Stomach (tissue), 9 donors: ENCODE results near the gene C10orf71. TPM values are rescaled to one million over a fixed set of nuclear protein-coding genes. Genes with fewer than 3 reads are reported as not detected.

Experiments
- DNase-seq, 2 donors: peaks; one replicate each; pipeline versions ENCODE4 v3.0.0 to v3.0.0-alpha.2; 2013 to 2019
- H3K27ac ChIP-seq, 5 donors: fragments of 200-600 bp in 4 of 5; sonication (generic) in 4 of 5; one replicate each; pipeline ENCODE4 v1.5.1; 2013 to 2019; ENCODE audit warnings: mild to moderate bottlenecking in 1 of 5, moderate library complexity in 1 of 5
- H3K27me3 ChIP-seq, 3 donors: fragments of 200-600 bp; sonication (generic); one replicate each; pipeline ENCODE4 v1.5.1; 2017 to 2019; ENCODE audit warnings: mixed run types in 1 of 3
- H3K36me3 ChIP-seq, 4 donors: fragments of 200-600 bp; sonication (generic); 1 replicate in 3 of 4; 2 replicates in 1 of 4; pipeline ENCODE4 v1.5.1; 2016 to 2019
- H3K4me1 ChIP-seq, 4 donors: fragments of 200-600 bp; sonication (generic); one replicate each; pipeline ENCODE4 v1.5.1; 2016 to 2019
- H3K4me3 ChIP-seq, 4 donors: fragments of 200-600 bp; sonication (generic) in 3 of 4; one replicate each; pipeline ENCODE4 v1.5.1; 2016 to 2019; ENCODE audit warnings: mild to moderate bottlenecking in 1 of 4
- H3K9me3 ChIP-seq, 4 donors: fragments of 200-600 bp; sonication (generic); one replicate each; pipeline ENCODE4 v1.5.1; 2016 to 2019
- EP300 ChIP-seq: sonication (generic); formaldehyde crosslinking; IDR thresholded peaks from one replicate; pipeline ENCODE4 v1.6.1; 2017; ENCODE audit warnings: antibody characterized with exemption
- POLR2A ChIP-seq, 4 donors: fragments of 450-650 bp; IDR thresholded peaks; one replicate each; pipeline ENCODE4 v1.6.1; 2016; ENCODE audit warnings: antibody characterized with exemption in 4 of 4, control low read depth in 2 of 4, mild to moderate bottlenecking in 1 of 4, moderate library complexity in 1 of 4
- POLR2AphosphoS5 ChIP-seq, 3 donors: sonication (generic); formaldehyde crosslinking; IDR thresholded peaks; one replicate each; pipeline ENCODE4 v1.6.1; 2016; ENCODE audit warnings: antibody characterized with exemption in 3 of 3
- whole genome bisulfite sequencing, 5 donors: extraction: QIAGEN DNeasy Blood & Tissue Kit in 3 of 5; methylation state at CpG; one replicate each; pipeline versions ENCODE4 v1.1.5 to v1.1.7; 2013 to 2018; 5-methylcytosine and 5-hydroxymethylcytosine counted together
- intact Hi-C: fragments of 100-400 bp; cut with DNase I; formaldehyde crosslinking; loops from one replicate; pipeline ENCODE4 v1.15.1; 2023; ENCODE audit warnings: low total_unique reads
- polyA plus RNA-seq, 3 donors: library from polyadenylated mRNA; stranded (reverse); fragments of 200-250 nt; gene quantifications; one replicate each; pipeline ENCODE4 v1.2.3, GENCODE V29; 2013
- total RNA-seq, 5 donors: library from RNA; depleted of rRNA; stranded (reverse); fragments of >200 nt; gene quantifications; one replicate each; pipeline versions ENCODE4 v1.1.0 to v1.2.3, GENCODE V29; 2014 to 2016
- TF ChIP-seq, protein P1 (sequence below), 7 experiments: fragments of 450-650 bp in 4 of 7; fragments of 200-600 bp in 3 of 7; sonication (generic) in 3 of 7; IDR thresholded peaks; one replicate each; pipeline ENCODE4 v1.5.1; 2016 to 2019; ENCODE audit warnings: antibody characterized with exemption in 7 of 7, control low read depth in 2 of 7, mild to moderate bottlenecking in 1 of 7
- donor health status: healthy with polysubstance abuse.
- donor health status: Bipolar disorder and iron deficiency.
- donor health status: healthy.

Gene C10orf71
- total and polyA plus RNA-seq, 8 donors = 0.18 TPM; not detected in 7

DNA sequence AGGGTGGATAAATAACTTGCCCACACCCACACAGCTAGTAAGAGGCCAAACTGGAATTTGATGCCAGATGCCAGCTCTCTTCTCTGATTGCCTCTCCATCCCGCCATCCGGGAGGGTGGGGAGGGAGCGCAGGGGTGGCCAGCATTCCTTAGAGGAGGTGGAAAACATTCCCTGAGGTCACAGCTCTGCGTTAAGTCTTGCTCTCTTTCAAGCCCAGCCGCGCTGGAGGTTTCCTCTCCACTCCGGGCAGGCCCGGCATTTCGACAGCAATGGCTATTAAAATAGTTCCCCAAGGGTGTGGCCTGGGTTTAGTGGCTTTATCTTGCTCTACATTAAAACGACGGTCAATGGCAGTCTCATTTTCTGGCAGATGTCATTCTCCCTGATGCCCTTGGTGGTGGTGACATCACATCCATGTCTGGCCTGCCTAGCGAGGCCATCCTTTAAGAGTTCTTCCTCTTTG lies 16.1 kb upstream of the C10orf71 start:
- H3K27ac ChIP-seq = no peak overlapping the region
- DNase-seq = peak in 1 of 2 donors; percentile 21
- peaks cover 0 to 14% (median 0%) of the 10 kb centered on the region in 3 donors for H3K27me3 ChIP-seq
- intact Hi-C loops = no loop called here
- H3K4me1 ChIP-seq = no peaks in the 10 kb centered on the region
- H3K9me3 ChIP-seq = no peaks in the 10 kb centered on the region
- H3K4me3 ChIP-seq = no peak overlapping the region
- H3K36me3 ChIP-seq = no peaks in the 10 kb centered on the region
- TF ChIP-seq POLR2AphosphoS5 (IDR thresholded peaks at IDR 0.05) (no peak), POLR2A (IDR thresholded peaks at IDR 0.05) (no peak), EP300 (no peak)
- TF ChIP-seq, protein P1, sequence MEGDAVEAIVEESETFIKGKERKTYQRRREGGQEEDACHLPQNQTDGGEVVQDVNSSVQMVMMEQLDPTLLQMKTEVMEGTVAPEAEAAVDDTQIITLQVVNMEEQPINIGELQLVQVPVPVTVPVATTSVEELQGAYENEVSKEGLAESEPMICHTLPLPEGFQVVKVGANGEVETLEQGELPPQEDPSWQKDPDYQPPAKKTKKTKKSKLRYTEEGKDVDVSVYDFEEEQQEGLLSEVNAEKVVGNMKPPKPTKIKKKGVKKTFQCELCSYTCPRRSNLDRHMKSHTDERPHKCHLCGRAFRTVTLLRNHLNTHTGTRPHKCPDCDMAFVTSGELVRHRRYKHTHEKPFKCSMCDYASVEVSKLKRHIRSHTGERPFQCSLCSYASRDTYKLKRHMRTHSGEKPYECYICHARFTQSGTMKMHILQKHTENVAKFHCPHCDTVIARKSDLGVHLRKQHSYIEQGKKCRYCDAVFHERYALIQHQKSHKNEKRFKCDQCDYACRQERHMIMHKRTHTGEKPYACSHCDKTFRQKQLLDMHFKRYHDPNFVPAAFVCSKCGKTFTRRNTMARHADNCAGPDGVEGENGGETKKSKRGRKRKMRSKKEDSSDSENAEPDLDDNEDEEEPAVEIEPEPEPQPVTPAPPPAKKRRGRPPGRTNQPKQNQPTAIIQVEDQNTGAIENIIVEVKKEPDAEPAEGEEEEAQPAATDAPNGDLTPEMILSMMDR (IDR thresholded peaks at IDR 0.05) = no peak
- WGBS, 5 donors = 51 to 79% (median 56%) methylated on average over 12 of the region's 12 CpGs

DNA sequence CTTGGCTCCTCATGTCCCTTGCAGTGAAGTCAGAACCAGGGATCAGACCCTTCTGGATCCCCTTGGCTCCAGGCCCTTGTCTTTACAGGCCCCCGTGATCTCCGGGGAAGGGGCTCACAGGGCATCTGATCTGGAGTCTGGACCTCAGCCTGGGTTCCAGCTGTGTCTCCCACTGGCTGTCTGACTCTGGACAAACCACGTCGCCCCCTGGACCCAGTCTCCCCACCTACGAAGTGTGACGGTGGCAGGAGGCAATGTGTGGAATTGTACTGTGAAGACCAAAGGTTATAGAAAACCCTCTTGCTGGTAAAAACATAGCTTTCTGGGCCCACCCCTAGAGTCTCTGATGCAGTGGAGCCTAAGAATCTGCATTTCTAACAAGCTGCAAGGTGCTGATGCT lies 15.5 kb upstream of the C10orf71 start:
- WGBS, 5 donors = 89 to 96% (median 95%) methylated on average over 6 of the region's 6 CpGs
- no peaks in the 10 kb centered on the region for H3K4me1 ChIP-seq

DNA sequence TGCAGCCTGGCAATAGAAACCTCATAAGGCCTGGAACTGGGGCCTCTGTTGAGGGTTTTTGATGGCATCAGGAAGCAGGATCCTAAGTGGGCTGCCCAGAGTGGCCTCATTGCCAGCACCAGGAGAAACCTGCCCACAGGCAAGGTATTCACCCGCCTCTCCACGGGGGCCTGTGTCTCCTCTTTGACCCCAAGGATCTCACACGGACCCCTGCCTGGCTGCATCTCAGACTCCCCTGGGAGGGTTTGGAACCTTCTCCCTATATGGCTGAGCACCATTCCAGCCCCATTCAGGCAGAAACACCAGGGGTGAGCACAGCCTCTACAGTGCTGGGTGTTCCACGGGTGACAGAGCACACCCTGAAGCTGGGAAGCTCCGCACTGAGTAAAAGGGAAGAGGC lies 14.6 kb upstream of the C10orf71 start:
- peak in 1 of 2 donors; percentile 7 for DNase-seq
- TF ChIP-seq POLR2A (IDR thresholded peaks at IDR 0.05) (no peak), EP300 (no peak), POLR2AphosphoS5 (IDR thresholded peaks at IDR 0.05) (no peak)
- TF ChIP-seq, protein P1 (IDR thresholded peaks at IDR 0.05) = no peak
- 75 to 100% (median 87%) methylated on average over 2 to 5 of the region's 5 CpGs for WGBS, 5 donors
- Histone ChIP-seq H3K27me3 (peaks cover 0 to 4% (median 0%) of the 10 kb centered on the region in 3 donors), H3K27ac (no peak overlapping the region), H3K36me3 (no peaks in the 10 kb centered on the region), H3K9me3 (no peaks in the 10 kb centered on the region), H3K4me3 (no peak overlapping the region), H3K4me1 (no peaks in the 10 kb centered on the region)
- intact Hi-C loops = no loop called here

More for the DNA sequence above, 15.5 kb upstream of the C10orf71 start:
- no peaks in the 10 kb centered on the region for H3K9me3 ChIP-seq
- TF ChIP-seq POLR2AphosphoS5 (IDR thresholded peaks at IDR 0.05) (no peak), EP300 (no peak), POLR2A (IDR thresholded peaks at IDR 0.05) (no peak)
- TF ChIP-seq, protein P1 (IDR thresholded peaks at IDR 0.05) = no peak
- H3K4me3 ChIP-seq = no peak overlapping the region
- no peaks in the 10 kb centered on the region for H3K36me3 ChIP-seq
- H3K27ac ChIP-seq = no peak overlapping the region
- peaks cover 0 to 8% (median 0%) of the 10 kb centered on the region in 3 donors for H3K27me3 ChIP-seq
- intact Hi-C loops = no loop called here
- DNase-seq = peak in 1 of 2 donors; percentile 24

DNA sequence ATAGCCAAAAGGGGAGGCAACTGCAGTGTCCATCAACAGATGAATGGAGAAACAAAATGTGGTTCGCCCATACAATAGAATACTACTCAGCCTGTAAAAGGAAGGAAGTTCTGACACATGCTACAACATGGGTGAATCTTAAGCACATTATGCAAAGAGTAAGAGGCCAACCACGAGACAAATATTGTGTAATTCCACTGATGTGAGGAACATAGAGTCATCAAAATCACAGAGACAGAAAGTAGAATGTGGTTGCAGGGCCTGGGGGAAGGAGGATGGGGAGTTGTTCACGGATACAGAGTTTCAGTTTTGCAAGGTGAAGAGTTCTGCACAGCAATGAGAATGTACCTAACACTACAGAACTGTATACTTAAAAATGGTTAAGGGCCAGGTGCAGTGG lies 13.7 kb upstream of the C10orf71 start:
- Histone ChIP-seq H3K4me1 (no peaks in the 10 kb centered on the region), H3K27ac (peak overlapping the region in 2 of 5 donors; percentile 21 to 25), H3K27me3 (peaks cover 0 to 4% (median 0%) of the 10 kb centered on the region in 3 donors), H3K9me3 (no peaks in the 10 kb centered on the region), H3K36me3 (no peaks in the 10 kb centered on the region), H3K4me3 (no peak overlapping the region)
- DNase-seq = peak in 1 of 2 donors; percentile 8
- TF ChIP-seq, protein P1 (IDR thresholded peaks at IDR 0.05) = no peak
- TF ChIP-seq POLR2AphosphoS5 (IDR thresholded peaks at IDR 0.05) = no peak
- no peak for TF ChIP-seq POLR2A (IDR thresholded peaks at IDR 0.05)
- TF ChIP-seq EP300 = no peak
- 49 to 83% (median 79%) methylated on average over 3 of the region's 3 CpGs for WGBS, 5 donors
- intact Hi-C loops = no loop called here
